Breast epithelium (tissue), 4 donors: ENCODE results near the gene TMEM132C. TPM values are rescaled to one million over a fixed set of nuclear protein-coding genes. Genes with fewer than 3 reads are reported as not detected.

Source experiments
- DNase-seq, 2 donors: peaks; one replicate each; pipeline ENCODE4 v3.0.0-alpha.2; 2019; ENCODE audit warnings: low spot score in 2 of 2
- H3K27ac ChIP-seq, 2 donors: fragments of 200-600 bp; sonication (generic) in 1 of 2; one replicate each; pipeline ENCODE4 v1.5.1; 2016 to 2019; ENCODE audit warnings: mild to moderate bottlenecking in 1 of 2
- H3K27me3 ChIP-seq, 2 donors: fragments of 200-600 bp; sonication (generic) in 1 of 2; one replicate each; pipeline versions ENCODE4 v1.5.1 to v1.6.0; 2017 to 2019; ENCODE audit warnings: control low read depth in 1 of 2, mild to moderate bottlenecking in 1 of 2
- H3K36me3 ChIP-seq: fragments of 200-600 bp; one replicate; pipeline ENCODE4 v1.5.1; 2019
- H3K4me1 ChIP-seq, 2 donors: fragments of 200-600 bp; sonication (generic); one replicate each; pipeline ENCODE4 v1.5.1; 2016 to 2019; ENCODE audit warnings: control low read depth in 1 of 2
- H3K4me3 ChIP-seq, 3 donors: fragments of 200-600 bp; sonication (generic); 1 replicate in 2 of 3; 2 replicates in 1 of 3; pipeline ENCODE4 v1.5.1; 2016 to 2019; ENCODE audit warnings: mild to moderate bottlenecking in 3 of 3, moderate library complexity in 2 of 3
- H3K9me3 ChIP-seq, 2 donors: fragments of 200-600 bp; sonication (generic) in 1 of 2; one replicate each; pipeline ENCODE4 v1.5.1; 2016 to 2019; ENCODE audit warnings: control low read depth in 1 of 2
- CTCF ChIP-seq, 3 donors: fragments of 450-650 bp; IDR thresholded peaks; one replicate each; pipeline ENCODE4 v1.5.1; 2016 to 2017; ENCODE audit warnings: antibody characterized with exemption in 3 of 3, mild to moderate bottlenecking in 3 of 3, moderate library complexity in 3 of 3
- POLR2A ChIP-seq: fragments of 450-650 bp; IDR thresholded peaks from one replicate; pipeline ENCODE4 v1.6.1; 2016; ENCODE audit warnings: antibody characterized with exemption, mild to moderate bottlenecking, moderate library complexity
- POLR2AphosphoS5 ChIP-seq, 3 donors: sonication (generic); formaldehyde crosslinking; IDR thresholded peaks; one replicate each; pipeline ENCODE4 v1.6.1; 2017; ENCODE audit warnings: antibody characterized with exemption in 3 of 3
- intact Hi-C: fragments of 100-400 bp; cut with DNase I; formaldehyde crosslinking; loops from one replicate; pipeline ENCODE4 v1.15.1; 2023; ENCODE audit warnings: low total_unique reads
- total RNA-seq, 3 donors: library from RNA; depleted of rRNA; stranded (reverse); fragments of >200 nt; gene quantifications; one replicate each; pipeline ENCODE4 v1.1.0, GENCODE V29; 2016

The TMEM132C gene
- total RNA-seq, 3 donors from 2014 or later: 7.2 to 54.1 (median 15.7) TPM

- no peaks in the 10 kb centered on the region for H3K36me3 ChIP-seq
- H3K4me3 ChIP-seq: no peak overlapping the region
- no peaks in the 10 kb centered on the region for H3K4me1 ChIP-seq
- intact Hi-C loops: loop anchor here (10.0 kb wide), 1 partner anchor 1461 kb away; no protein-coding TSS in a partner anchor
- no peak for TF ChIP-seq POLR2A
- TF ChIP-seq POLR2AphosphoS5 (IDR thresholded peaks at IDR 0.05): no peak
- no peak for TF ChIP-seq CTCF (IDR thresholded peaks at IDR 0.05)
- H3K27me3 ChIP-seq: peaks cover 0 to 3% of the 10 kb centered on the region in 2 donors
- H3K27ac ChIP-seq: no peak overlapping the region
- H3K9me3 ChIP-seq: peaks cover 0 to 4% of the 10 kb centered on the region in 2 donors
- no peak for DNase-seq
Measured at GRCh38 chr12:128323145-128323920, 56.4 kb downstream of the TMEM132C start.

GRCh38 chr12:128325646-128326045 is 58.7 kb downstream of the TMEM132C start:
- intact Hi-C loops: loop anchor here (5.0 to 10.0 kb wide), 2 partner anchors 1459 to 1727 kb away; no protein-coding TSS in a partner anchor
- TF ChIP-seq CTCF (IDR thresholded peaks at IDR 0.05) (no peak), POLR2AphosphoS5 (IDR thresholded peaks at IDR 0.05) (no peak), POLR2A (no peak)
- Histone ChIP-seq H3K36me3 (no peaks in the 10 kb centered on the region), H3K4me1 (no peaks in the 10 kb centered on the region), H3K27ac (no peak overlapping the region), H3K4me3 (no peak overlapping the region), H3K27me3 (peaks cover 0 to 3% of the 10 kb centered on the region in 2 donors), H3K9me3 (peaks cover 0 to 4% of the 10 kb centered on the region in 2 donors)
- no peak for DNase-seq

GRCh38 chr12:128326406-128326805 is 59.4 kb downstream of the TMEM132C start:
- TF ChIP-seq CTCF (IDR thresholded peaks at IDR 0.05) (no peak), POLR2AphosphoS5 (IDR thresholded peaks at IDR 0.05) (no peak), POLR2A (no peak)
- Histone ChIP-seq H3K27me3 (peaks cover 0 to 3% of the 10 kb centered on the region in 2 donors), H3K4me1 (no peaks in the 10 kb centered on the region), H3K36me3 (no peaks in the 10 kb centered on the region), H3K4me3 (no peak overlapping the region), H3K27ac (no peak overlapping the region), H3K9me3 (peaks cover 0 to 4% of the 10 kb centered on the region in 2 donors)
- no peak for DNase-seq
- intact Hi-C loops: loop anchor here (5.0 to 10.0 kb wide), 2 partner anchors 1458 to 1726 kb away; no protein-coding TSS in a partner anchor

- no peak for TF ChIP-seq POLR2A
- no peak for TF ChIP-seq CTCF (IDR thresholded peaks at IDR 0.05)
- no peak for TF ChIP-seq POLR2AphosphoS5 (IDR thresholded peaks at IDR 0.05)
- H3K4me1 ChIP-seq: no peaks in the 10 kb centered on the region
- no peaks in the 10 kb centered on the region for H3K36me3 ChIP-seq
- no peak overlapping the region for H3K27ac ChIP-seq
- H3K27me3 ChIP-seq: peaks cover 0 to 3% of the 10 kb centered on the region in 2 donors
- no peak overlapping the region for H3K4me3 ChIP-seq
- no peaks in the 10 kb centered on the region for H3K9me3 ChIP-seq
- intact Hi-C loops: loop anchor here (5.0 to 10.0 kb wide), 2 partner anchors 1456 to 1723 kb away; no protein-coding TSS in a partner anchor
- no peak for DNase-seq
Measured at GRCh38 chr12:128328961-128329360, 62.0 kb downstream of the TMEM132C start.
